ENCODE data around the gene DBNDD1.
"Not testable (repeated sequence)": the region's sequence is repeated elsewhere in the genome, so short reads cannot be mapped to it uniquely, and the experiment has no call there.

The DBNDD1 gene

DNA sequence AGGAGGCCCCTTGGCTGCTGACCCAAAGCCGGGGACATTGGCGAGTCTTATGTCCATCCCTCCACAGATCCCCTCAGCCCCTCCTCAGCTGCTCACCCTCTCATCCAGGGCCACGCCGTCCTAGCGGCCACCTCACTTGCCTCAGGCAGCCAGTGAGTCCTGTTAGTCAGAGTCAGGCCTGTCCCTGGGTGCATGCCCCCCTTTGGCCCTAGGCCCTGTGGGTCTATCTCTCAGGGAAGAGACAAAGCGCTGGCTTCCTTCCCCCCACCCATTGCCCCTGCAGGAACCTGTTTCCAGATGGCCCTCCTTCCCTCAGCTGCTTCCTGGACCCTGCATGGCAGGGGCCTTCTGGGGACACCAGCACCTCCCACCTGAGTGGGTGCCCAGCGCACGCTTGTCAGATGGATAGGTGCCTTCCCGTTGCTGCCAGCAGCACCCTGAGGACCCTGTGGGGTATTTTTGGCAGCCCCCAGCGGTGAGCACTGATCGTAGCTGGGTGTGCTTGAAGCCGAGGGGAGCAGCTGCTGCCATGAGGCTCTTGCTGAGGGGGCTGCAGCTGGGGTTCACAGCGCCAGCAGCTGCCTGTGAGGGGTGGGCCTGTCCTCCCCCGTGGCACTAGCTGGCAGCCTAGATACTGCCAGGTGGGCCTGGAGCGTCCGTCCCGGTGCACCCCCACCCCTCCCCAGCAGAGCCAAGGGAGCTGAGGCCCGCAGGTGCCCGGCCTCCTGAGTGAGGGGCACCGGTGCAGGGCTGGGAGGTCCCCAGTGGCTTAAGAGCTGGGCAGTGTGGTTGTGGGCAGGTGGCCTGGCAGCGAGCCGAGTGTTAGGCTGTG is 8.4 kb downstream of the DBNDD1 start:
- DNase-seq = no peak

- no peak for DNase-seq
Observed at GRCh38 chr16:90009172-90009899, 9.9 kb downstream of the DBNDD1 start.

GRCh38 chr16:90008708-90009145 is 10.5 kb downstream of the DBNDD1 start:
- no peak for DNase-seq

DNA sequence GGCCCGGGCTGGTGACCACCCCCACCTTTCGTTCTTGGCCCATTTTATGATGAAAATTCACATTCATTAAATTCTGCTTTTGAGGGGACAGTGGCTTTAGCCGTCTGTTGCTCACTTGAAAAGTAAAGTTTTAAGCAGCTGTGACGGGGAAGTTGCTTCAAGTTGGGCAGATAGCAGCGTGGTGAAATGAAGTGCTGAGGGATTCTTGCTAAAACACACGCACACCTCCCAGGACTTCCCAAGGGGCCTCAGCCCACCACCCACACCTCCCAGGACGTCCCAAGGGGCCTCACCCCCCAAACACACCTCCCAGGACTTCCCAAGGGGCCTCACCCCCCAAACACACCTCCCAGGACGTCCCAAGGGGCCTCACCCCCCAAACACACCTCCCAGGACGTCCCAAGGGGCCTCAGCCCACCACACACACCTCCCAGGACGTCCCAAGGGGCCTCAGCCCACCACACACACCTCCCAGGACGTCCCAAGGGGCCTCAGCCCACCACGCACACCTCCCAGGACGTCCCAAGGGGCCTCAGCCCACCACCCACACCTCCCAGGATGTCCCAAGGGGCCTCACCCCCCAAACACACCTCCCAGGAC is 11.5 kb downstream of the DBNDD1 start:
- not testable (repeated sequence) for DNase-seq

- no peak for DNase-seq
Observed at GRCh38 chr16:90007015-90007414, 12.2 kb downstream of the DBNDD1 start.

- no peak for DNase-seq
Observed at GRCh38 chr16:90005956-90006663, 13.1 kb downstream of the DBNDD1 start.

GRCh38 chr16:90004577-90004976 is 14.7 kb downstream of the DBNDD1 start:
- DNase-seq = no peak

DNA sequence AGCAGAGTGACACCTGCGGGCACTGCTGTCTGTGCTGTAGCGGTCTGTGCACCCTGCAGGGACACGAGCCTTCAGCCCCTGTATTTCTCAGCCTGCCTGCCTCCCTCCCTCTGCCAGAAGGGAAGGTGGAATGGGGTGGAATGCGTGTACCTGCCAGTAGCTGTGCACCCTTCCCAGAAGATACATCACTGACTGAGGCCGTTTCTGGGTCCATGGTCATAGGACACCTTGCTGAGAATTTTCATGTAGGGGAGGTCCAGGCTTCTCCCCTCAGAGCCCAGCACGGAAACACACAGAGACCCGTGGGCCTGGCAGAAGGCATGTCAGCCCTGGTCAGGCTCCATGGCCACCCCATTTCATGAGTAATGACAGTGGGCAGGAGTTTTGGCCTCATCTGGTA is 16.5 kb downstream of the DBNDD1 start:
- no peak for DNase-seq

DNA sequence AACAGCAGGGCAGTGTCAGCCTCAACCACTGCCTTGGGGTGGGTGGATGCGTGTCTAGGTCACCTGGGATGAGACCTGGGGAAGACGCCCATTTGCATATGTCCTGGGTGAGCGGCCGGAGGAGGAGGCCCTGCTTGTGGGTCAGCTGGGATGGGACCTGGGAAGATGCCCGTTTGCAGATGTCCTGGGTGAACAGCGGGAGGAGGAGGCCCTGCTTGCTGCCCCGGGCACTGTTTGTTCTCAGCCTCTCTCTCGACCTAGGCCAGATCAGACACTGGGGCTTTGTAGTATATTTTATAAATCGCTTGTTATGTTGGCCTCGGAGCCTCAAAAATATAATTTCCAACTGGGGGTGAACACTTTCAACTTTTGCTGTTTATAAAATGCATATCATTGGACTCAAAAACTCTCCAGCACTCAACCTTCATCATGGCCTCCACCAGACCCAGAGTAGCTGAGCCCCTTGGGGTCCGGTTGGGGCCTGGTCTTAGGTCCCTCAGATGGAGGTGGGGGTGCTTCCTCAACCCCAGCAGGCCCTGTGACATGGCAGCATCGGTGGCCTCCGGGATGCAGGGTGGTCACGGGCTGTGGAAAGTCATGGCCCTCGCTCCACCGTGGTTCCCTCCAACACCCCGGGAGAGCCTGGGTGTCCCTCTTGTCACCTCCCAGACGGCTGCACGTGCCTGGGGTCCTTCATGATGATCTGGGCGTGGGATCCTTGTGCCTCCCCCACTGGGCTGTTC is 17.3 kb downstream of the DBNDD1 start:
- no peak for DNase-seq

- DNase-seq = no peak
Observed at GRCh38 chr16:90000733-90001427, 18.4 kb downstream of the DBNDD1 start.

DNA sequence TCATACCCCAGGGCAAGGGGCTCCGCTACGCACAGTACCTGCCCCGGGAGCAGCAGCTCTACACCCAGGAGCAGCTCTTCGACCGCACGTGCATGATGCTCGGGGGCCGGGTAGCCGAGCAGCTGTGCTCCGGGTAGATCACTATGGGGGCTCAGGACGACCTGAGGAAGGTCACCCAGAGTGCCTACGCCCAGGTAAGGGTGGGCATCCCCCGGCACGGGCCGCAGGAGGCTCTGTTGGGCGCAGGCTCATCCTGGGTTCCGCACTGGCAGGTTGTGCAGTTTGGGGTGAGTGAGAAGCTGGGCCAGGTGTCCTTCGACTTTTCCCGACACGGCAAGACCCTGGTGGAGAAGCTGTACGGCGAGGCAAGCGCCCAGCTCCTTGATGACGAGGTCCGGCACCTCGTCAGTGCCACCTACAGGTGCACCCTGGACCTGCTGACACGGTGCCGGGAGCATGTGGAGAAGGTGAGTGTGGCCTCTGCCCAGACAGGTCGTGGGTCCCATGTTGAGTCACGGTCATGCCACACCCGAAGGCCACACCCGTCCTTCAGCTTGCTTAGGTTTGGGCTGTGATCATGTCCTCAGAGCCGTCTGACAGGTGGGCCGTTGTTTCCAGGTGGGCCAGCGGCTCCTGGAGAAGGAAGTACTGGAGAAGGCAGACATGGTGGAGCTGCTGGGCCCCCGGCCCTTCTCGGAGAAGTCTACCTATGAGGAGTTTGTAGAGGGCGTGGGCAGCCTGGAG is 19.3 kb downstream of the DBNDD1 start:
- no peak for DNase-seq

DNA sequence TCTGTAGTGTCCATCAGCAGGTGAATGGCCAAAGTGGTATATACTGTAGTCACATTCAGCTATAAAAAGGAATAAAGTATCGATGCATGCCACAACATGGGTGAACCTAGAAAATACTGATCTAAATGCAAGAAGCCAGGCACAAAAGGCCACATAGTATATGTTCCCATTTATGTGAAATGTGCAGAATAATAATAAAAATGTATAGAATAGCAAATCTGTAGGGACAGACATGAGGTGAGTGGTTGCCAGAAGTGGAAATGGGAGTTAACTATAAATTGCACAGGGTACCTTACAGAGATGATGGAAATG is 23.1 kb downstream of the DBNDD1 start:
- no peak for DNase-seq

- DNase-seq = not testable (repeated sequence)
Observed at GRCh38 chr16:89995475-89996177, 23.6 kb downstream of the DBNDD1 start.

DNA sequence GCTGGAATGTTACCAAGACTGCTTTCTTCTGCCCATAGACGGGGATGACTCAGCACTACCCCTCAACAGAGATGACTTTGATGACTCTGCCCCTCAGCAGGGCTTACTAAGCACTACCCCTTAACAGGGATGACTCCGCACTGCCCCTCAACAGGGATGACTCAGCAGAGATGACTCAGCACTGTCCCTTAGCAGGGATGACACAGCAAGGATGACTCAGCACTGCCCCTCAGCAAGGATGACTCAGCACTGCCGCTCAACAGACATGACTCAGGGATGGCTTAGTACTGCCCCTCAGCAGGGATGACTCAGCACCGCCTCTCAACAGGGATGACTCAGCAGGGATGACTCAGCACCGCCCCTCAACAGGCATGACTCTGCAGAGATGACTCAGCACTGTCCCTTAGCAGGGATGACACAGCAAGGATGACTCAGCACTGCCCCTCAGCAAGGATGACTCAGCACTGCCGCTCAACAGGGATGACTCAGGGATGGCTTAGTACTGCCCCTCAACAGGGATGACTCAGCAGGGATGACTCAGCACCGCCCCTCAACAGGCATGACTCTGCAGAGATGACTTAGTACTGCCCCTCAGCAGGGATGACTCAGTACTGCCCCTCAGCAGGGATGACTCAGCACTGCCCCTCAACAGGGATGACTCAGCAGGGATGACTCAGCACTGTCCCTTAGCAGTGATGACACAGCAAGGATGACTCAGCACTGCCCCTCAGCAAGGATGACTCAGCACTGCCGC is 24.4 kb downstream of the DBNDD1 start:
- DNase-seq = not testable (repeated sequence)

- no peak for DNase-seq
Observed at GRCh38 chr16:89994389-89994720, 24.9 kb downstream of the DBNDD1 start.

DNA sequence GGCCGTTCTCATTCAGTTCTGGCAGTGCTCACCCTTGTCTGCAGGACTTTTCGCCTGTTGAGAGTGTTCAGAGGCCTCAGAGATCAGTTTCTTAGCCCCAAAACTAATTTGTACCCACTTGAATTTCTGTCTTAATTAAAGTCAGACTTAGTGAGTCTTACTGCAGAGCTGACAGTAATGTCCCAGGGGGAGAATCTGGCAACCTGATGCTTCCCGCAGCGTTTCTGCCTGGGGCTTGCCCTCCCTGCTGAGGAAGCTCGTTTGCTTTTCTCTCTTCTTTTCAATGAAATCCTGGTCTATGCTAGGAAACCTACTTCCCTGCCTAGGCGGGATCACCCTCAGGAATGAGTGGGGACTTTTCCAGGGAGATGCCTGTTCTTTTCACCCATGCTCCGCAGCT is 25.3 kb downstream of the DBNDD1 start:
- DNase-seq = no peak

GRCh38 chr16:89993377-89993776 is 25.9 kb downstream of the DBNDD1 start:
- DNase-seq = no peak

DNA sequence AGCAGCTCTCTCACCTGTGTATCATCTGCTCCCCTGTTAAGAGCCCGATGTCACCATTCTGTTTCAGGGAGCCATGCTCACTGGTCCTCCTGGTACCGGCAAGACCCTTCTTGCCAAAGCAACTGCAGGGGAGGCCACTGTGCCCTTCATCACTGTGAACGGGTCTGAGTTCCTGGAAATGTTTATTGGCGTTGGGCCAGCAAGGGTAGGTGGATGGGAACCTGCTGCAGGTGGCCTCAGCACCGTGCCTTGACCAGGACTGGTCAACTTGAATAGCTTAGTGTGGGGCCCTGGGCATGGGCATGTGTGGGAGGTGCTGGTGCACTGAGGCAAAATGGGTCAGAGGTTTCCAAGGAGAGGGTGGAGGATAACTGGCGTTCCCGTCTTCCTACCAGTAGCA is 28.5 kb downstream of the DBNDD1 start:
- no peak for DNase-seq

DNA sequence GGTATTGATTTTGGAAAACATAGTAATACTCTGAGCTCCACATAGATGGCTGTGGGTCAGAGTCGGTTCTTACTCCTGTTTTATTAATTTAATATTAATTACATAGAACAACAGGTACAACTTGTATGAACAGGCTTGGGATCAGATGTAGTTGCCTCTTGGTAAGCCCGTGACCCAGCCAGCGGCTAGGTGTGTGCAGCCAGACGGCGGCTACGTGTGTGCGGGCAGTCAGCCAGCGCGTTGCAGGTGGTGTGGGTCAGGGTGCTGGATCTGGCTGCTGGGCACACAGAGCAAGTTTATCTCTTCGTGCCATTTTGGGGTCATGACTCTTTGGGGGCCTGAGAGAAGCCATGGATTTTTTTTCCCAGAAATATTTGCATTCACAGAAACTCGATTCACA is 30.3 kb downstream of the DBNDD1 start:
- no peak for DNase-seq

DNA sequence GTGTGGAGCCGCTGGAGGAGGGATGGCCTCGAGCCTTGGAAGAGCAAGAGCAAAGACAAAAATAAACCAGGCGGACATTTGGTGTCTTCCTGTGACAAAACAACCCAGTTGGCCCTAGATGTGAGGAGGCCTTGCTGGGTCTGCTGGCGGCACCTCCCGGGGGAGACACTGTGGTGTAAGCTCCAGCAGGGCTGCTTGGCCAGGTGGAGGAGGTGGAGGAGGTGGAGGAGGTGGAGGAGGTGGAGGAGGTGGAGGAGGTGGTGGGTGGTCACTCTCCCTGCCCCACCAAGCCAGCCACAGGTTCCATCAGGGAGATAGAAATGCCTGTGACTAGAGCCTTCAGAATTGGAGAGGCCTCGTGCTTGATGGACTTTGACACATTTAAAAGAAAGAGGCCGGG is 32.1 kb downstream of the DBNDD1 start:
- no peak for DNase-seq

Data from NCI-H2081 treated with DMSO at 0.1 percent for 48 hours (cell line).